Right lobe of liver (tissue), 4 donors: ENCODE results near the gene USP2.
A peak's percentile ranks its signal among the peaks of the same experiment; 100 is the strongest.

Experiments
- POLR2A ChIP-seq: fragments of 450-650 bp; IDR thresholded peaks from one replicate; pipeline ENCODE4 v1.6.1; 2017; ENCODE audit warnings: antibody characterized with exemption, mild to moderate bottlenecking
- TF ChIP-seq, protein P1 (sequence below), 4 donors: fragments of 200-600 bp in 3 of 4; fragments of 450-650 bp in 1 of 4; IDR thresholded peaks; one replicate each; pipeline versions ENCODE4 v1.5.1 to v1.8.0; 2016 to 2022; ENCODE audit warnings: antibody characterized with exemption in 4 of 4, mild to moderate bottlenecking in 2 of 4
- donor health status: DM: no; HTN: no; CAD: no.
- donor health status: DM: no; HTN: no; CAD: no.
- donor health status: DM: no; HTN: yes; CAD: no.

DNA sequence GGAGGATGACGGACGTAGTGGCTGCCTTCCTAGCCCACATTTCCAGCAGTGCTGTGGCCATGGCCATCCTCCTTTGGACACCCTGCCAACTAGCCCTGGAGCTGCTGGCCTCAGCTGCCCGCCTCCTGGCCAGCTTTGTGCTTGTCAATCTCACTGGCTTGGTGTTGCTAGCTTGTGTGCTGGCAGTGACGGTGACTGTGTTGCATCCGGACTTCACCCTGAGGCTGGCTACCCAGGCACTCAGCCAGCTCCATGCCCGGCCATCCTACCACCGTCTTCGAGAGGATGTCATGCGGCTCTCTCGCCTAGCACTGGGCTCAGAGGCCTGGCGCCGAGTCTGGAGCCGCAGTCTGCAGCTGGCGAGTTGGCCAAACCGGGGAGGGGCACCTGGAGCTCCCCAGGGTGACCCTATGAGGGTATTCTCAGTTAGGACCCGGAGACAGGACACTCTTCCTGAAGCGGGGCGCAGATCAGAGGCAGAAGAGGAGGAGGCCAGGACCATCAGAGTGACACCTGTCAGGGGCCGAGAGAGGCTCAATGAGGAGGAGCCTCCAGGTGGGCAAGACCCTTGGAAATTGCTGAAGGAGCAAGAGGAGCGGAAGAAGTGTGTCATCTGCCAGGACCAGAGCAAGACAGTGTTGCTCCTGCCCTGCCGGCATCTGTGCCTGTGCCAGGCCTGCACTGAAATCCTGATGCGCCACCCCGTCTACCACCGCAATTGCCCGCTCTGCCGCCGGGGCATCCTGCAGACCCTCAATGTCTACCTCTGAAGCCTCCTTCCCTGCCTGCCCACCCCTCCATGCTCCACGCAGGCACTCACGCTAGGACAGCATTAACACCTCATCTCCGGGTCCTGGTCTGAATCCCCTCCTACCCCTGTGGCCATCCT lies 45.6 kb downstream of the USP2 start:
- TF ChIP-seq POLR2A: peak; percentile 40
- TF ChIP-seq, protein P1, sequence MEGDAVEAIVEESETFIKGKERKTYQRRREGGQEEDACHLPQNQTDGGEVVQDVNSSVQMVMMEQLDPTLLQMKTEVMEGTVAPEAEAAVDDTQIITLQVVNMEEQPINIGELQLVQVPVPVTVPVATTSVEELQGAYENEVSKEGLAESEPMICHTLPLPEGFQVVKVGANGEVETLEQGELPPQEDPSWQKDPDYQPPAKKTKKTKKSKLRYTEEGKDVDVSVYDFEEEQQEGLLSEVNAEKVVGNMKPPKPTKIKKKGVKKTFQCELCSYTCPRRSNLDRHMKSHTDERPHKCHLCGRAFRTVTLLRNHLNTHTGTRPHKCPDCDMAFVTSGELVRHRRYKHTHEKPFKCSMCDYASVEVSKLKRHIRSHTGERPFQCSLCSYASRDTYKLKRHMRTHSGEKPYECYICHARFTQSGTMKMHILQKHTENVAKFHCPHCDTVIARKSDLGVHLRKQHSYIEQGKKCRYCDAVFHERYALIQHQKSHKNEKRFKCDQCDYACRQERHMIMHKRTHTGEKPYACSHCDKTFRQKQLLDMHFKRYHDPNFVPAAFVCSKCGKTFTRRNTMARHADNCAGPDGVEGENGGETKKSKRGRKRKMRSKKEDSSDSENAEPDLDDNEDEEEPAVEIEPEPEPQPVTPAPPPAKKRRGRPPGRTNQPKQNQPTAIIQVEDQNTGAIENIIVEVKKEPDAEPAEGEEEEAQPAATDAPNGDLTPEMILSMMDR (IDR thresholded peaks at IDR 0.05): no peak
